Endometrial microvascular endothelial cells (primary cell): ENCODE data around the gene LNX1. TPM values are rescaled to one million over a fixed set of nuclear protein-coding genes. Genes with fewer than 3 reads are reported as not detected.

Experiments
- in situ Hi-C: cut with HindIII; loops from 2 replicates; pipeline ENCODE4 v1.10.0; 2017; ENCODE audit warnings: low sequenced_read_pairs, low pct_unique_long_range_greater_than_20kb; ENCODE audit errors: inconsistent ontology term
- total RNA-seq: library from RNA; depleted of rRNA; stranded (reverse); fragments of >200 nt; gene quantifications from one replicate; pipeline ENCODE4 v1.2.3, GENCODE V29; 2015; ENCODE audit errors: inconsistent ontology term

The LNX1 gene
- total RNA-seq, 1 donor from 2014 or later, result 4.1 TPM

DNA sequence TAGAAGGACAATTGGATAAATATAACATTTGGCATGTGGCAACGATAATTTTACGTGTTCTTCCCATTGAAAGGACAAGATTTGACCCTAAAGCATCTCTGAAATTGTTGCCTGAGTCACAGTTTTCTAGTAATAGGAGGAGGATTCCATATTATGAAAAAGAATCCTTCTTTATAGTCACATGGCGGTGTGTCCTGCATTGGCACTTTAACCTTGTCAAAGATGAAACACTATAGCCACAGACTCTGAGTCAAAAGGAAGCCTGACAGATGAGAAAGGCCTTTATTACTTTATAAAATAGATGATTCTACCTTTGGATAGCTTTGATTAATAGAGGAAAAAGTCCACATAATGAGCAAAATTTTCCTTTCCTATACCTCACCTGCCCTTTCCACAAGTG, 11.5 kb downstream of the LNX1 start:
- in situ Hi-C loops, result no loop called here

DNA sequence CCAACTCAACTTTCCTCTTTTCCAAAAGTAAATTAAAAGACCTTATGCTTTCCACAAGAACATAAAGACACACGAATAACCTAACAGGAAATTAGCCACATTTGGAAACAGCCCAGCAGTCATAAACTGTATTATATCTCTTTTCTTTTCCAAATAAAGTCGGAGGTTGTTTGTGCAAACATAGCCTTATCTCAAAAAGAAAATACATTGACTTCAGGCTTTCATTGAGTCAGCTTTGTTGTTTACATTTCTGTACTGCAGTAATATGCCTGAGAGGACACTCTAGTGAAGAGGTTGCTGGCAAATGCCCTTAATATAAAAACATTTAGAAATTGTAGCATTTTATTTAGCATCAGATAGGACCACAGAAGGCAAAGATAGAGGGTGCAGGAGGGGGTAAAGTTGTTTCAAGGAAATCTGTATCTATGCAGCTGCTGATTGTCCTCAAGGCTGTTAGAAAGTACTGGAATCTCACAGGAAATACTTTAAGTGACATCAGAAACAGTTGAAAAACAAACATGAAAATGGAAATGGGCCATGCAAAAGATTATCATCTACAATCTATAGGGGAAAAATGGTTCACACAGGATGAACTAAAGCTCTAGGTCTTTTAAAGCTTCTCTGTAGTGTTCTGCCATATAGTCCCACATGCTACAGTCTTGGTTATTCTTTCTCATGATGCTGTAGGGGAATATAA, 14.5 kb downstream of the LNX1 start:
- in situ Hi-C loops, result no loop called here

DNA sequence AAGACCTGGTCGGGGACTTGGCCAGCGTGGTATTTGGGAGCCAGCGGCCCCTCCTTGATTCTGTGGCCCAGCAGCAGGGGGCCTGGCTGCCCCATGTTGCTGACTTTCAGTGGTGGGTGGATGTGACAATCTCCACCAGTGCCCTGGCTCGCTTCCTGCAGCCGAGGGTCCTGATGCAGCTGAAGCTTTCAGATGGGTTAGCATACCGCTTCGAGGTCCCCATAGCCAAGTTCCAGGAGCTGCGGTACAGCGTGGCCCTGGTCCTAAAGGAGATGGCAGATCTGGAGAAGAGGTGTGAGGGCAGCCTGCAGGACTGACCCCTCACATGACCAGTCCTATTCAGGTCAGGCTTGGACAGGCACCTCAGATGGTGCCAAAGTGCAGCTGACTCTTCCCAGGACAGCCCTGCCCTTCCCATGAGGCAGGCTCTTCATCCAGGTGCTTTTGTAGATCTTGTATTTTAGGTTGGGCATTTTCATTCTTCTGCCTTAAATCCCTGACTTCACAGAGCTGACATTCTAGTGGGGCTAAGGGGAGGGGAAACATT, 15.1 kb downstream of the LNX1 start:
- in situ Hi-C loops, result no loop called here

DNA sequence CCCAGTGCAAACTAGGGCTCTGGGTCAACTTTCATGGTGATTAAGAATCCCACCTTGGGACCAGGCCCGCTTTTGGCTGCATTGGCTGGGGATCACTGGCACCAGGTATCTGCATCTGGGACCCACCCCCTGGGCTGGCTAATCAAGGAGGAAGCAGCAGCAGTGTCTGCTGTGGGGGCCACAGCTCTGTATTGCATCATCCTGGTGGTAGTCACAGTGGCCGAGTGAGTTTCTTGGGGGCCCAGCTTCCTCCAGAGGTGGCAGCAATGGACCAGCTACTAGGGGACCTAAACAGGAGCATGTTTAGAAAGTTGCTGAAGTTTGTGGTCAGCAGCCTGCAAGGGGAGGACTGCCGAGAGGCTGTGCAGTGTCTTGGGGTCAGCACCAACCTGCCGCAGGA, 15.7 kb downstream of the LNX1 start:
- in situ Hi-C loops, result no loop called here

DNA sequence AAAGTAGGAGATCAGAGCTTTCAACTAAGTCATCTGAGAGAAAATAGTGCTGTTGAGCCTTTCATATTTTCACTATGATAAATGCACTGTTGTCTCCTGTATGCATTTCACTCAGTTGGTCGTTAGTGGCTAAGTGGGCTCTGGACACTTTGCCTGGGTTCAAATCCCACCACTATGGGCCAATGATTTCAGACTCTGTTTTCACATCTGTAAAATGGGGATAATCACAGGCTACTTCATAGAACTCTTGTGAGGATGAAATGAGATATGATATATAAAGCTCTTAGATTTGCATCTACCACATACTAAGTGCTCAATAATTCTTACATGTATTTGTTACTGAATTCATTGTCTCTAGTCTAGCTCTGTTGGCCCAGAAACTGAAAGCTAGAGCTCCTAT, 16.8 kb downstream of the LNX1 start:
- in situ Hi-C loops, result no loop called here

DNA sequence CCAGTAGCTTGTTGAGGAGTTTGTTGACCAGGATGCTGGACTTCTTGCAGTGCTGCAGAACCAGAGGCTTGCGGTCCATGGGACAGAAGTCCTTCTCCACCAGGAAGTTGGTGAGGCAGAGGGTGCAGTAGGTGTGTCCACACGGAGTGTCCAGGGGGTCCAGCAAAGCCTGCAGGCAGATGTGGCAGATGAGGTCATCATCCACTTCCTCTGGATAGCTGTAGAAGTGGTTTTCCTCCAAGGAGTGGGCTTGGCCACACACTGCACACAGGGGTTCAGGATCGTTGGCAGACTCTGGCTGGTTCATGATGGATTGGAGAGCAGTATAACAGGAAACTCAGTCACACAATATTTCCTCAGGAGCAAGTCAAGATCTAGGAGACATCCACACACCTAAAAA, 17.6 kb downstream of the LNX1 start:
- in situ Hi-C loops, result no loop called here

DNA sequence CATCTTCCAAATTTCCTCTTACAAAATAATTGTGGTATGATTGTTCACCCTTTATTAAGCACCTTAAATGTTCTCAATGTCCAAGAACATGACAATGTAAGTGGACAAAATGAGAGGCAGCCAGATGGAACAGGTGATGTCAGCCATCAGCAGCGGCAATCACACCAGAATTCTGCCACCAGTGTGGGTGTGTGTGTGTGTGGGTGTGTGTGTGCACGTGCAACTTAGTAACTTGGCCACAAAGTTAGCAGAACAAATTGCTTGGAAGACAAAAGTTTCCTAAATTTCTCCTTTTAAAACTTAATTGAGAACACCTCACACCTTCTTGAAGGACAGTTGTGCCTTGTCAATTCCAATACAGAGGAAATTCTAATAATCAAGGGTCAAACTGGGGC, 18.7 kb downstream of the LNX1 start:
- in situ Hi-C loops, result no loop called here

DNA sequence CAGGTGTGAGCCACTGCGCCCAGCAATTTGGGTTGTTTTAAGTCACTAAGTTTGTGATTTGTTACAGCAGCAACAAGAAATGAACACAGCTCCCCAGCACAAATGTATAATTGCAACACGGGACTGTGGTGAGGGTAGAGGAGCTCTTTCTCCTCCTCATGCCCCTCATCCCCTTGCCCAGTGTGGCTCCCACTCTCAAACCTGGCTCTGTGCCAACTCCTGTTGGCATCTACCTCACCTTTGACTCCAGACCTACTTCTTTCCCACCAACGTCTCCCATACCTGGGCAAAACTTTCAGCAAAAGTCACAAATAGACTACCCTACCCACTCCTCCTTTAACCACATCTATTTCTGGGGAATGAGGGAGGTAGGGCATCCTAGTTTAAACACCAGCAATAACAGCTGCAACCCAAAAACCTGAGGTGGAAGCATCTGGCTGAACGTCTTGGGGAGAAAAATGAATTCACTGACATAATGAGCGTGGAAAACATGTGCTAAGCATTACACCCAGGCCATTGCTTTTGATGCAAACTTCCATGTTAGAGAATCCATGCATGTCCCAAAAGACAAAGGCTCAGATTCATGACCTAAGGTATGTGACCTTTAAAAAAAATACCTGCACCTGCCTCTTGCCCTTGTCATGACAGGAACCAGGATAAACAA, 19.2 kb downstream of the LNX1 start:
- in situ Hi-C loops, result no loop called here

DNA sequence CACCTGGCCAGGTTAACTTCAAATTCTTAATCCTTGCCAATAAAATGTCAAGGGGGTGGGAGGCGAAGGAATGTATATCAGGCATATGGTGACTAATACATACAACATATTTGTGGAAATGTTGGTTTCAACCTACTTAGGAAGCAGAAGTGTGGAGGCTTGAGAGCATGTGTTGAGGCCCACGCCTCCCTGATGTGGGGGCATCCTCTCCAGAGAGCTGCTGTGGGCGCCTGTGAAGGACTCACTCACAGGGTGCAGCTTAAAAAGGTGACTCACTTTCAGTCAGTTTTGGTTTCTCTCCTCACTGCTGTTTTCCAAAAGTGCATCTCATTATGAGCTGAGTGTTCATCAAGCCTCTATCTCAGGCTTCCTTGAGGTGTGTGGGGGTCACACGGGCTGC, 27.5 kb downstream of the LNX1 start:
- in situ Hi-C loops, result no loop called here

DNA sequence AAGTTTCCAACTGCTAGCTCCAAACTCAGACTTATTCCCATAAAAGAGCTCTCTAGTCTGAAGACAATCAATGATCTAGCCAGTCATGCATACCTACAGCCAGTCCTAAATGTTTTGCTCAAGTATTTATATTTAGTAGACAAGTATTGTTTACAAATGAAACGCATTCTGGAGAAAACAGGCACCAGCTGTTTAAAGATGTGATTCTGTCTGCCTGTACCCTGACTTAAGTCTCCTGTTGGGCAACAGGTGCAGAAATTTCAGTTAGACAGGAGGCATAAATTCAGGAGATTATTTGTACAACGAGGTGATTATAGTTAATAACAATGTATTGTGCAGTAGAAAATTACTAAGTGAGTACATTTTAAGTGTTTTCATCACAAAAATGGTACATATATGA, 28.9 kb downstream of the LNX1 start:
- in situ Hi-C loops, result no loop called here

DNA sequence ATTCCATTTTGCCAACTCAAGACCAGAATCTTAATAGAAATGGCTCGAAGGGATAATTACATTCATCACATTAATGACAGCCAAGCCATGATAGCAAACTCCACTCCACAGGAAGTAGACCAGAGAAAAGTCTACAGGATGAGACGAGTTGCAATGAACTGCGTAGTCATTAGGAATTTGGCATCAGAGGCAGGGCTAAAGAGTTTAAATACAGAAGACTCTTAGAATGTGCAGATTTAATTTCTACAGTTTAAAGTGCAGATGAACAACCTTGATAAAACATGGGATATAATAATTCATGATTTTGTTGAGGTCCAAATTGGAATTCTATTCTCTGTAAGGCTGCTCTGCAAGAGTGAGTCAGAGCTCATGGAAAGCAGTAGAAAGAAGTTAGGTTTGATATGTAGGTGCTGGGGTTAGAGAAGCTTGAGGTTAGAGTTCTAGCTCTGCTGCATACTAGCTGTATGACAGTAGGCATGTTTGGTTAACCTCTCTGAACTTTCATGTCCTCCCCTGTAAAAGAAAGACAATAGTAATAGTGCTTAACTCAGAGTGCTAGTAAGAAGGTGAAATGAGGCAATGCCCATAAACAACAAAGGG, 32.2 kb downstream of the LNX1 start:
- in situ Hi-C loops, result no loop called here

DNA sequence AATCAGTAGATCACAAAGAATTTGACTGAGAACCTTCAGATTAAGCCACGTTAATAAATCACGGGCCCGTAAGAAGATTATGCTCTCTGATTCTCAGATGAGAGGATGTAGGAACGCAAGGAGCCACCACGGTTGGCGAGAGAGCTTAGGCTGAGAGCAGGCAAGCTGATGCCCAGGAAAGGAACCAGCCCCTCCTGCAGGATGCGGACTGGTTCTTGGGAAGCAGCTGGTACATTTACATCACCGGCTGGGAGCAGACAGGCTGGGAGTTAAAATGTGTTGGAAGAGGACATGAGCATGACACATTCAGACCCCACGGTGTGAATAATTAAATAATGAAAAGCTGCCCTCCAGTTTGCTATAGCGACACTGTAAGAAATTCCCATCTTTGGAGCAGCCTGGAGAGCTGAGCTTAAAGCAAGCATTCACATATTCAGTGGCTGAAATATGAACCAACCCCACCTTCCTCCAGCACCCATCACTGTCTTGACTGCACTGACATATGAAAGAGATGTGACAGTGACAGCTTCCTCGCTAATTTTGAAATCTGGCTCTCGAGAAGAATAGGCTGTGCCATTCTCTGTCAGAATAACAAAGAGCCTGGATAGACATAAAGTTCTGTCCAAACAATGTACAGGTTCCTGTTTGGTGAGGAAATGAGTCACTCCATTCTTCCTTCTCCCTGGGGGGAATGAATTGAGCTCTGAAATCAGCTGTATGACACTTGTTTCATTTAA, 33.1 kb downstream of the LNX1 start:
- in situ Hi-C loops, result no loop called here

DNA sequence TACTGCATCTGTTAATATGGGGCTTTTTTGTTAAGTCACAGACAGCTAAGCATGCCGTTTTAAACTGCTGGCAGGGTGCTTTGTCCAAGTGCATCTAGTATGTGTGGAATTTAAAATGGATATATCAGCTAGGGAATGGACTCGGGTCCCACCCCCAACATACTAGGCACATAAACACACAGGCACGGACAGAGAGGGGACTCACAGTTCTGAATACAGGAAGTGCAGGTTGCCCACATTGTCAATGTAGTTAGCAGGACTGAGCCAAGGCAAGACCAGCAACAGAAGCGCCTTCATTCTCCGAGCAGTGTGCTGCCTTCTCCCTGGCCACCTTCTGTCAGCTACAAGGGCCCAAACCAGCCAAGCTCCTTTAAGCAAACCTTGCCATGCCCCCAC, 33.6 kb downstream of the LNX1 start:
- in situ Hi-C loops, result no loop called here

DNA sequence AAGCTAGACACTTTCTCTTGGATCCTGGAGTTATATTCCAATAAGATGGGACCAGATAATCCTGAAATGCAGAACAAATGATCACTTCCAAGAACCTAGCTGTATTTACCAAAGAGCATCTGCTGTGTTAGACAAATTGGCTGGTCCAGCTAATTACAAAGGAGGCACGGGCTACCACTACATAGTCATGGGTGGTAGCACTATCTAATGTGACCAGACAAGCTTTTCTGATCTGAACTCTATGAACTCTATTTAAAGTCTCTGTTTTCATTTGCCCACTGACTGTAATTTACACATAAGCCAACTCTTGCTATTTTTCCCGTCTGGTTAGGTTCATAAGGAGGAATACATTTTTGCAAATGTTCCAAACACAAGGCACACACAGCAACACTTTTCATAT, 34.6 kb downstream of the LNX1 start:
- in situ Hi-C loops, result no loop called here

DNA sequence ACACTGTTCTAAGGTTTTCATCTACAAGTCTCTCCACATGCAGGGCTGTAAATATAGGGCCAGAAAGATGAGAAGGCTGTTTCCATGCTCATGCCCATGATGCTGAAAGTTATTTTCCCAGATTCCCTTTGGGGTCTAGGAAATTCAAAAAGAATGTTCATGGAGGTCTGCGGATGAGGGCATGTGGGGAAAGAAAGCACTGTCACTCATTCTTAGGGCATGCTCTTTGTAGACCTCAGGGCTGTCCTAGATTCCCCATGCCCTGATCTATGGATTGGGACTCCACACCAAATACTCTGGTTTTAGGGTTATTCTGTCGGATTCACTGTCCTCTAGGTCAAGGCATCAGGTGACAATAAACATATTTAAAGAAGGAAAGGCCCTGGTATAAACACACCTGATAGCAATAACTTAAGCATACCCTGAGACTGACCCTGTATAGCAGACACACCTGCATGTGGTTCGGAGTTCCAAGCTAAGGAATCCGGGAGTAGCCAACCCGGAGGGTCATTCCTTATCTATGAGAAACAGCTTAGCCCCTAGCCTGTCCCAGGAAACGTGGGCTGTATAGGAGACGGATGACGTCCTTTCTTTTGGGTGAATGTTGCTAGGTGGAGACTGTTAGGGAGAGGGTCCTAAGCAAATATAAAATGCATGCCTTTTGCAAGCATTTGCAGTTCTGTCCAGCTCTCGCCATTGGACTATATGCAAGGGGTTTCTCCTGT, 37.6 kb downstream of the LNX1 start:
- in situ Hi-C loops, result no loop called here

DNA sequence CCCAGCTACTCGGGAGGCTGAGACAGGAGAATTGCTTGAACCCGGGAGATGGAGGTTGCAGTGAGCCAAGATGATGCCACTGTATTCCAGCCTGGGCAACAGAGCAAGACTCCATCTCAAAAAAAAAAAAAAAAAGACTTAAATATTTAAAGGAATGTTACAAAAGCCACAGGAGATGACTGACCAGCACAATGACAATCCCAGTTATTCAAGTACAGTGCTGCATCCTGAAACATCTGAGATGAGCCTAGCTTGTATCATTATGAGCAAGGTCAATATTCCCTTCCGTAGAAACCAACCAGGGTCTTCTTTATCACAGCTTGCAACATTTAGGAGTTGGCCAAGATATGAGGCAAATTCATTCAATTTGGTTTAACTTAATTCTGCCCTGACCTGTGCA, 38.6 kb downstream of the LNX1 start:
- in situ Hi-C loops, result no loop called here

DNA sequence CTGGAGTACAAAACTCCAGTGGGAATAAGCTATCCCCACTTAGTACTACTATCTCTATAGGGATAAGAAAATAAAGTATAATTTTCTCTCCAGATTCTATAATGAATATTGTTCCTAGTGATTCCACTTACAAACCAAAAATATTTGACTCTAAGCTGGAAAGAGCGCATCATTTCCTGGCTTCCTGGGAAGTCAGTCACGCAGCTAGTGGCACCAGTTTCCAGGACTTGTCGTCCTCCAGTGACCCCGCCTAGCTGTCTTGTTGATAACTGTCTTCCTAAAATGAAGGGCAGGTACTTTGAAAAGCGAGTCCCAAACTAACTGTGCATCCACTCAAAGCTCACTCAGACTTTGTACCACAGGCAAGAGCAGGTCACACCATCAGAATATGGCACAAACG, 39.3 kb downstream of the LNX1 start:
- in situ Hi-C loops, result no loop called here

DNA sequence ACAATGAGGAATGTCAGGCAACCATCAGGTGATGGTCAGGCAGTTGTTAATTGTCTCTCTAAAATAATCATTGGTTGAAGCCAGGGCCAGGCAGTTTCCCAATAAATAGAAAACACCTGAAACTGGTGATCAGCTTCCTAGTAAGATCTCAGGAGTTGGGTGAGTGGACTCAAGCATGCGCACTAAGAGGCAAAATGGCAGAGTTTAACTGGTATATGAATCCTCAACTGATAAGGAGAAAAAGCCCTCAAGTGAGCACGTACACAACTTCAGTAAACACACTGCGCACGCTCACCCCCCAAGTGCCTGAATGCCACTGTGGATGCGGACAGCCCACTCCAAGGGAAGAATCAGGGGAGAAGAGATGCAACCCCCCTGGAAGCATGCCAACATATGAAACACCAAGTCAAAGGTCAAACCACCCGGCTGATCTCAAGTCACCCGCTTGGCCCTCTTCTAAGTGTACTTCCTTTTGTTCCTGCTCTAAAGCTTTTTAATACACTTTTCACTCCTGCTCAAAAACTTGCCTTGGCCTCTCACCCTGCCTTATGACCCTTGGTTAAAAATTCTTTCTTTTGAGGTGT, 39.9 kb downstream of the LNX1 start:
- in situ Hi-C loops, result no loop called here

DNA sequence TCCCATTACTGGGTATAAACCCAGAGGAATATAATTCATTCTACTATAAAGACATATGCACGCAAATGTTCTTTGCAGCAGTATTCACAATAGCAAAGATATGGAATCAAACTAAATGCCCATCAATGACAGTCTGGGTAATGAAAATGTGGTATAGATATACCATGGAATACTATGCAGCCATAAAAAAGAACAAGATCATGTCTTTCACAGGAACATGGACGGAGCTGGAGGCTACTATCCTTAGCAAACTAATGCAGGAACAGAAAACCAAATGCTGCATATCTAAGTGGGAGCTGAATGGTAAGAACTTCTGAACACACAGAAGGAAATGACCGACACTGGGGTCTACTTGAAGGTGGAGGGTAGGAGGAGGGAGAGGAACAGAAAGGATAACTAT, 42.6 kb downstream of the LNX1 start:
- in situ Hi-C loops, result no loop called here
